ENCODE results near the gene PAGR1.
A peak's percentile ranks its signal among the peaks of the same experiment; 100 is the strongest.

PAGR1 gene

GRCh38 chr16:29845656-29846055 is 29.7 kb downstream of the PAGR1 start:
- no peaks in the 10 kb centered on the region for H3K27me3 ChIP-seq (ENCODE audit: control insufficient read depth in 5 of 5, insufficient read depth in 4 of 5, low read length in 5 of 5)
- no peaks in the 10 kb centered on the region for H3K9me3 ChIP-seq (ENCODE audit: control insufficient read depth in 5 of 5, low read length in 5 of 5)
- no peak overlapping the region for H3K9ac ChIP-seq (ENCODE audit: low read length in 5 of 5)
- peaks cover 0 to 75% (median 61%) of the 10 kb centered on the region in 5 donors for H3K36me3 ChIP-seq (ENCODE audit: control insufficient read depth in 5 of 5, insufficient read depth in 5 of 5, low read length in 5 of 5)
- H3K4me3 ChIP-seq (ENCODE audit: low read depth in 1 of 5, low read length in 5 of 5) = no peak overlapping the region
- H3K27ac ChIP-seq (ENCODE audit: low read depth, low read length) = no peak overlapping the region
- H3K4me1 ChIP-seq (ENCODE audit: control insufficient read depth in 5 of 5, insufficient read depth in 5 of 5, low read length in 5 of 5) = peaks cover 0 to 12% (median 7%) of the 10 kb centered on the region in 5 donors

- H3K4me1 ChIP-seq (ENCODE audit: control insufficient read depth in 5 of 5, insufficient read depth in 5 of 5, low read length in 5 of 5) = peaks cover 0 to 15% (median 9%) of the 10 kb centered on the region in 5 donors
- H3K36me3 ChIP-seq (ENCODE audit: control insufficient read depth in 5 of 5, insufficient read depth in 5 of 5, low read length in 5 of 5) = peaks cover 0 to 47% (median 39%) of the 10 kb centered on the region in 5 donors
- H3K9me3 ChIP-seq (ENCODE audit: control insufficient read depth in 5 of 5, low read length in 5 of 5) = no peaks in the 10 kb centered on the region
- no peak overlapping the region for H3K27ac ChIP-seq (ENCODE audit: low read depth, low read length)
- no peak overlapping the region for H3K4me3 ChIP-seq (ENCODE audit: low read depth in 1 of 5, low read length in 5 of 5)
- H3K27me3 ChIP-seq (ENCODE audit: control insufficient read depth in 5 of 5, insufficient read depth in 4 of 5, low read length in 5 of 5) = no peaks in the 10 kb centered on the region
- H3K9ac ChIP-seq (ENCODE audit: low read length in 5 of 5) = no peak overlapping the region
Measured at GRCh38 chr16:29848420-29849297, 32.7 kb downstream of the PAGR1 start.

- H3K27me3 ChIP-seq (ENCODE audit: control insufficient read depth in 5 of 5, insufficient read depth in 4 of 5, low read length in 5 of 5) = no peaks in the 10 kb centered on the region
- H3K27ac ChIP-seq (ENCODE audit: low read depth, low read length) = no peak overlapping the region
- H3K4me3 ChIP-seq (ENCODE audit: low read depth in 1 of 5, low read length in 5 of 5) = no peak overlapping the region
- H3K4me1 ChIP-seq (ENCODE audit: control insufficient read depth in 5 of 5, insufficient read depth in 5 of 5, low read length in 5 of 5) = peaks cover 0 to 14% (median 9%) of the 10 kb centered on the region in 5 donors
- no peaks in the 10 kb centered on the region for H3K9me3 ChIP-seq (ENCODE audit: control insufficient read depth in 5 of 5, low read length in 5 of 5)
- no peak overlapping the region for H3K9ac ChIP-seq (ENCODE audit: low read length in 5 of 5)
- peaks cover 0 to 38% (median 31%) of the 10 kb centered on the region in 5 donors for H3K36me3 ChIP-seq (ENCODE audit: control insufficient read depth in 5 of 5, insufficient read depth in 5 of 5, low read length in 5 of 5)
Measured at GRCh38 chr16:29849505-29849904, 33.6 kb downstream of the PAGR1 start.

- H3K4me3 ChIP-seq (ENCODE audit: low read depth in 1 of 5, low read length in 5 of 5) = no peak overlapping the region
- no peaks in the 10 kb centered on the region for H3K27me3 ChIP-seq (ENCODE audit: control insufficient read depth in 5 of 5, insufficient read depth in 4 of 5, low read length in 5 of 5)
- H3K9me3 ChIP-seq (ENCODE audit: control insufficient read depth in 5 of 5, low read length in 5 of 5) = no peaks in the 10 kb centered on the region
- peaks cover 0 to 10% (median 5%) of the 10 kb centered on the region in 5 donors for H3K4me1 ChIP-seq (ENCODE audit: control insufficient read depth in 5 of 5, insufficient read depth in 5 of 5, low read length in 5 of 5)
- peaks cover 0 to 24% (median 19%) of the 10 kb centered on the region in 5 donors for H3K36me3 ChIP-seq (ENCODE audit: control insufficient read depth in 5 of 5, insufficient read depth in 5 of 5, low read length in 5 of 5)
- H3K27ac ChIP-seq (ENCODE audit: low read depth, low read length) = no peak overlapping the region
- H3K9ac ChIP-seq (ENCODE audit: low read length in 5 of 5) = no peak overlapping the region
Measured at GRCh38 chr16:29850998-29851397, 35.0 kb downstream of the PAGR1 start.

- Histone ChIP-seq H3K9ac (ENCODE audit: low read length in 5 of 5) (no peak overlapping the region), H3K27me3 (ENCODE audit: control insufficient read depth in 5 of 5, insufficient read depth in 4 of 5, low read length in 5 of 5) (no peaks in the 10 kb centered on the region), H3K36me3 (ENCODE audit: control insufficient read depth in 5 of 5, insufficient read depth in 5 of 5, low read length in 5 of 5) (peaks cover 0 to 7% (median 3%) of the 10 kb centered on the region in 5 donors), H3K27ac (ENCODE audit: low read depth, low read length) (peak overlapping the region; percentile 50), H3K4me1 (ENCODE audit: control insufficient read depth in 5 of 5, insufficient read depth in 5 of 5, low read length in 5 of 5) (peaks cover 0 to 19% (median 9%) of the 10 kb centered on the region in 5 donors), H3K9me3 (ENCODE audit: control insufficient read depth in 5 of 5, low read length in 5 of 5) (no peaks in the 10 kb centered on the region), H3K4me3 (ENCODE audit: low read depth in 1 of 5, low read length in 5 of 5) (peak overlapping the region in 1 of 5 donors; percentile 33)
Measured at GRCh38 chr16:29852654-29853053, 36.7 kb downstream of the PAGR1 start.

GRCh38 chr16:29854520-29855100 is 38.7 kb downstream of the PAGR1 start:
- Histone ChIP-seq H3K4me1 (ENCODE audit: control insufficient read depth in 5 of 5, insufficient read depth in 5 of 5, low read length in 5 of 5) (peaks cover 0 to 20% (median 13%) of the 10 kb centered on the region in 5 donors), H3K9ac (ENCODE audit: low read length in 5 of 5) (no peak overlapping the region), H3K27me3 (ENCODE audit: control insufficient read depth in 5 of 5, insufficient read depth in 4 of 5, low read length in 5 of 5) (no peaks in the 10 kb centered on the region), H3K4me3 (ENCODE audit: low read depth in 1 of 5, low read length in 5 of 5) (no peak overlapping the region), H3K27ac (ENCODE audit: low read depth, low read length) (no peak overlapping the region), H3K36me3 (ENCODE audit: control insufficient read depth in 5 of 5, insufficient read depth in 5 of 5, low read length in 5 of 5) (peaks cover 0 to 14% (median 14%) of the 10 kb centered on the region in 5 donors), H3K9me3 (ENCODE audit: control insufficient read depth in 5 of 5, low read length in 5 of 5) (no peaks in the 10 kb centered on the region)

GRCh38 chr16:29857133-29857760 is 41.3 kb downstream of the PAGR1 start:
- Histone ChIP-seq H3K9me3 (ENCODE audit: control insufficient read depth in 5 of 5, low read length in 5 of 5) (no peaks in the 10 kb centered on the region), H3K27ac (ENCODE audit: low read depth, low read length) (no peak overlapping the region), H3K36me3 (ENCODE audit: control insufficient read depth in 5 of 5, insufficient read depth in 5 of 5, low read length in 5 of 5) (peaks cover 0 to 32% (median 29%) of the 10 kb centered on the region in 5 donors), H3K27me3 (ENCODE audit: control insufficient read depth in 5 of 5, insufficient read depth in 4 of 5, low read length in 5 of 5) (no peaks in the 10 kb centered on the region), H3K9ac (ENCODE audit: low read length in 5 of 5) (peak overlapping the region in 1 of 5 donors; percentile 5), H3K4me1 (ENCODE audit: control insufficient read depth in 5 of 5, insufficient read depth in 5 of 5, low read length in 5 of 5) (peaks cover 2 to 35% (median 28%) of the 10 kb centered on the region in 5 donors), H3K4me3 (ENCODE audit: low read depth in 1 of 5, low read length in 5 of 5) (no peak overlapping the region)

GRCh38 chr16:29858149-29858849 is 42.3 kb downstream of the PAGR1 start:
- Histone ChIP-seq H3K36me3 (ENCODE audit: control insufficient read depth in 5 of 5, insufficient read depth in 5 of 5, low read length in 5 of 5) (peaks cover 0 to 32% (median 29%) of the 10 kb centered on the region in 5 donors), H3K9ac (ENCODE audit: low read length in 5 of 5) (no peak overlapping the region), H3K4me3 (ENCODE audit: low read depth in 1 of 5, low read length in 5 of 5) (no peak overlapping the region), H3K4me1 (ENCODE audit: control insufficient read depth in 5 of 5, insufficient read depth in 5 of 5, low read length in 5 of 5) (peaks cover 2 to 35% (median 28%) of the 10 kb centered on the region in 5 donors), H3K27me3 (ENCODE audit: control insufficient read depth in 5 of 5, insufficient read depth in 4 of 5, low read length in 5 of 5) (no peaks in the 10 kb centered on the region), H3K9me3 (ENCODE audit: control insufficient read depth in 5 of 5, low read length in 5 of 5) (no peaks in the 10 kb centered on the region), H3K27ac (ENCODE audit: low read depth, low read length) (no peak overlapping the region)

- H3K4me1 ChIP-seq (ENCODE audit: control insufficient read depth in 5 of 5, insufficient read depth in 5 of 5, low read length in 5 of 5) = peaks cover 5 to 40% (median 31%) of the 10 kb centered on the region in 5 donors
- no peak overlapping the region for H3K27ac ChIP-seq (ENCODE audit: low read depth, low read length)
- no peak overlapping the region for H3K4me3 ChIP-seq (ENCODE audit: low read depth in 1 of 5, low read length in 5 of 5)
- no peaks in the 10 kb centered on the region for H3K27me3 ChIP-seq (ENCODE audit: control insufficient read depth in 5 of 5, insufficient read depth in 4 of 5, low read length in 5 of 5)
- peaks cover 0 to 32% (median 29%) of the 10 kb centered on the region in 5 donors for H3K36me3 ChIP-seq (ENCODE audit: control insufficient read depth in 5 of 5, insufficient read depth in 5 of 5, low read length in 5 of 5)
- no peaks in the 10 kb centered on the region for H3K9me3 ChIP-seq (ENCODE audit: control insufficient read depth in 5 of 5, low read length in 5 of 5)
- H3K9ac ChIP-seq (ENCODE audit: low read length in 5 of 5) = no peak overlapping the region
Measured at GRCh38 chr16:29858974-29859373, 43.0 kb downstream of the PAGR1 start.

All from subcutaneous abdominal adipose tissue (tissue), 5 donors.